HG02610 (cell line): ENCODE measurements around the gene ACSS1.

ENCODE experiments used
- ATAC-seq: cut with Tn5 transposase; IDR thresholded peaks from one replicate; pipeline ENCODE4 v1.9.1; 2021; ENCODE audit warnings: mild to moderate bottlenecking, moderate library complexity; ENCODE audit not compliant: unreplicated experiment

The ACSS1 gene

DNA sequence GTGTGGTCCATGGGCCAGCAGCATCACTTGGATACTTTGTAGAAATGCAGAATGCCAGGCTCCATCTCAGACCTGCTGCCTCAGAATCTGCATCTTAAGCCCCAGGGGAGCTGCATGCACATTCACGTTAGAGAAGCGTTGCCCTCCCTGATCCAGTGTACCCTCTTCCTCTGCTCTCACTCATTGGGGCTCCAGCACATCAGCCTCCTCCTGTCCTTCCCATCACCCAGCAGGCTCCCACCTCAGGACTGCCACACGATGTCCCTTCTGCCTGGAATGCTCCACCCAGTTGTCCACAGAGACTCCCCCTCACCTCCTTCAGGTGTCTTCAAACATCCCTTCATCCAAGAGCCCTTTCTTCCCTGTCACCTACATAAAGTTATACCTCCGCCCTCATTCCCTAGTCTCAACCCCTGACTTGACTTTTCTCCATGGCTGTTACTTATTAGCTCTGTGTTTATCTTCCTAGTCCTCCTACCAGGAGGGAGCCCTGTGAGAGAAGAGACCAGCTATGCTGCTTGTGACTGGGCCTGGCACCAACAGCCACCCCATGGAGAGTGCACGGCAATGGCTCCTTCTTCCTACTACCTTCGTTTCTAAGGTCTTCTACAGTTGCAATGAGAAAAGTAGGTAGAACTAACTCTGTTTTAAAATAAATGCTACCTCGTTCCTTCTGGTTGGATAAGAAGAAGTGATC, 3.3 kb upstream of the ACSS1 start:
- no peak for ATAC-seq

DNA sequence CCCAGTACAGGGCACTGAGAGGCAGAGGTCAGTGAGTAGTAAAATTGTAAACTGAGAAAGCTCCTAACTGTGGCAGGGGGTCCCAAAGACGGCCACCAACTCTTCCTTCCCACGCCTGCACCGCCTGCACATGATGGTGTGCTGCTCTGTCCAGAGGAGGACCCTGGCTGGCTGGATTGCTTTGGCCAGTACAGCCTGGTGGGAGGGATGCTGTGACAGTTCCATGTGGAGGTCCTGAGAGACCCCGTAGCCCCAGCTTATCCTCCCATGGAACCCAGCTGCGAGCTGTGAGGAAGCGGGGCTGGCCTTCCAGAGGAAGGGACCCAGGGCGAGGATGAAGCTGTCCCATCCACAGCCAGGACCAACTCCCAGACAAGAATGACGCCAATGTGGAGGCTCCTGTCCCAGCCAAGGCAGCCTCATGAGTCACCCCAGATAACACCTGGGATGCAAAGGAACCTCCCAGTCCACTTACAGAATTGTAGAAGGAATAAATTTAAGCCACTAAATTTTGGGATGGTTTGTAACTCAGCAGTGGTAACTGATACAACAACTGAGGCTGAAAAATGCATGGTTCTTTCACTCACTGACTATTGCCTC, 2.0 kb upstream of the ACSS1 start:
- no peak for ATAC-seq

DNA sequence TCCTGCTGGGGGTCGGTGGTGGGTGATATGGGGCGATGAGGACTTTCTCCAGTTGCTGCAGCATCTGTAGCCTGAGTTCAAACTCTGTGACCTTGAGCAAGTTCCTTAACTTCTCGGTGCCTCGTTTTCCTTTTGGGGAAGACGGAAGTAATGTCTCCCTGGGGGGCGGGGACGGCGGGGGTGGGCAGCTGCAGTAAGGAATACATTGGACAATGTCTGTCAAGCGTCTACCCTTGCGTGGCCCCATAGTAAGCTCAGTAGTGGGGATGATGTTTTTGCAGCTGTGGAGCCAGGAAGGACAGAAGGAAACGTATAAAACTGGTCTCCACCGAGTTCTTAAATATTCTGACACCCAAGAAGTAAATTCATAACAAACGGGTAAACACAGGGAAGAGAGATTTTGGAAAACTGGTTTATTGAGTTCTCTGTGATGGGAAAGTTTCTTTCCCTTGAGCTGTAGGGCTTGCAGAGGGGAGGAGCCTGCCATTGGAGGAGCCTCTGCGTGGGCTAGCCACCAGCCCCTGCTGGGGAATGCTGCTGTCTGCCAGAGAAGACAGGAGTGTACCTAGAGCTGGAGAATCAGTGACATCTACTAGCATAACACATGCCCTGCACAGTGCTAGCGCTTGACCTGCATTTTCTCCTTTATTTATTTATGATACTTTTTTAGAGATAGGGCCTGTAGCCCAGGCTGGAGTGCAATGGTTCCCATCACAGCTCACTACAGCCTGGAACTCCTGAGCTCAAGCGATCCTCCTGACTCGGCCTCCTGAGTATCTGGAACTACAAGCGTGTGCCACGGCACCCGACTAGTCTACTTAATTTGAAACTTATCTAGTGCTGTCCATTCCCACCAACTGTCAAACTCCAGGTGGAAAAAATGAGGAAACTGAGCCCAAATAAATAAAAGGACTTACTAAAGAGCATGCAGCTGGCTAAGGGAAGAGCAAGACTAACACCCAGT, 1.2 kb upstream of the ACSS1 start:
- no peak for ATAC-seq

DNA sequence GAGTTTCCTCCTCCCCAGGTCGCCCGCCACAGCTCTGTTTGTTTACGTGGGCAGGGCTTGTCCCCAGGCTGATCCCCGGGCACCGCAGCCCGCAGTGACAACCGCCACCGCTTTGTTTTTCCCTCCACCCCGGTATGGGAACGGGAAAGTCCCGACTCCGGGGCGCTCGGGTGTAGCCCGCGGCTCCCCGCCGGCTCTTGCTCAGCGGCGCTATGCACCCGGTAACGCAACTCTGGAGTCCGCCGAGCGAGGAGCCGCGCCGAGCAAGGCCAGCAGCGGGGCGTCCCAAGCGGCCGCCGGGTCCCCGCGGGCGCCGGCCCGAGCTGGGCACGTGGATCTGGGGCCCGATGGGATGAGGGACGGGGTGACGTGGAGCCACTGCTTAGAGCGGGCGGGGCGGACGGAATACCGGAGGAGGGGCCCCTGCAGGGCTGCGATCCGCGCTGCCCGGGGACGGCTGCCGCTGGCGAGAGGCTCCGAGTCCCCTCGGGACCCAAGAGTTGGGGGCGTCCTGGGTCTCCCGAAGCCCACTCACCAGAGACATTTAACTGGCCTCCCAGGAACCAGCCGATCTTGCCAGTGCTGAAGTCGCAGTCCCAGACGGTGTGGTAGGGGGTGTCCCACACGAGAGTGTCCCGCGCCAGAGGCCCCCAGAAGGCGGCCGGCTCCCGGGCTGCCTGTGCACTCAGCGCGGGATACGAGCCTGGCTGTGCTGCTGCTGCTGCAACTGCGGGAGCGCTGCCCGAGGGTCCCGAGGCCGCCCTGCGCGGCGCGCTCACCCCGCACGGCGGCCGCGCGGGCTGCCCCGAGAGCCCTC, 497 bp downstream of the ACSS1 start:
- ATAC-seq, result peak; percentile 41

DNA sequence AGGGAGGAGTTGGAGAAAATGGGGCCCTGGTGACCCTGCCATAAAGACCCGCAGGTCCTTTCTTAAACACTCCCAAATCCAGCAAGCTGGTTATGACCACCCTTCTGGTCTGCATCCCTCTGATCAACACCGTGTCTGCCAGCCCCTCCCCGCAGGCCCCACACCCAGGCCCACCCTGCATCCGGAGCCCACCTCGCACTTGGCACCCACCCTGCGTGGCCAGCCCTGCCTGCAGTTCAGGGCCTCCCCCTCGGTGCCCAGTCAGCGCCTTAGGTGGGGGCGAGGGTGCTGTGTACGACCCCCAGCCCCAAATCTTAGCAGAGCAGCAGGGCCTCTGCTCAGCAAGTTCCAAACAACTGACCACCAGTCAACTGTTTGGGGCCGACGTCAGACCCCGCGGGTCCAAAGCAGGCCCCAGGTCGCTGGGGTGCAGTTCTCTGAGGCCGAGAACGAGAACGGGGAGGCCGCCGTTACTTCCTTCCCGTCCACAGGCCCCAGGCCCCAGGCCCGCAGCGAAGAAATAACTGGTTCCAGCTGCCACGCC, 1.2 kb downstream of the ACSS1 start:
- no peak for ATAC-seq

DNA sequence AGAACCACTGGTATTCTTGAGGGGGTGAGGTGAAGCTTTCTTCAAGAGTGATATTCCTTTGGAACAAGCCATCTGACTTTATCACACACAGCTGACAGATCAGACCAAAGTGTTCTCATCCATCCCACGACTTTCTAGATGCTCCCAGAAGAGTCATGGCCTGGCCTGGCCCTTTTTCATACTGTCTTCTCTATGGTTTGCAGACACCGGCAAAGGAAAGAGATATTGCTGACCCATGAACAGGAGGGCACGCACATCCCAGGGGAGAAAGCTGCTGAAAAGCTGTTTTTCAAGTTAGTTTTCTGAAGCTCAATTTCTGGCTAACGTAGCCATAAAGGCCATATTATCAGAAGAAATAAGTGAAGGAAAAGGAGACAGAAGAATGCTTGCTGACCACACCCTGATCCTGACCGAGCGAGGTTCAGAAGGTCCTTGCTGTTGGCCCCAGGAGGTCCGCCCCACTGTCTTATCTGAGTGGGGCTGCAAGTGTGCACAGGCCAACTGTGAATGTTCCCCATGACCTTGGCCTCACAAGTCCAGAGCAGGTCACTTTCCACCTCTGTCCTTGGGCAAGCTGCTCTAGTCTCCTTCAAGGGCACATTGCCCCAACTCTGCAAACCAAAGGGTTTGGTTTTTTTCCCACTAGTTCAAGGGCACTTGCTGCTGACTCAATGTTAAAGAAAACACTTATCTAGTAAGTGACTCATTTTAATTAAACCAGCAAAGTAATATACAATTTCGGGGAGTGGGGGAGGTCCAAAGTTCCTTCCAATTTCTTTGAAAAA, 2.0 kb downstream of the ACSS1 start:
- no peak for ATAC-seq

GRCh38 chr20:25054995-25055629, 2.8 kb downstream of the ACSS1 start:
- no peak for ATAC-seq

DNA sequence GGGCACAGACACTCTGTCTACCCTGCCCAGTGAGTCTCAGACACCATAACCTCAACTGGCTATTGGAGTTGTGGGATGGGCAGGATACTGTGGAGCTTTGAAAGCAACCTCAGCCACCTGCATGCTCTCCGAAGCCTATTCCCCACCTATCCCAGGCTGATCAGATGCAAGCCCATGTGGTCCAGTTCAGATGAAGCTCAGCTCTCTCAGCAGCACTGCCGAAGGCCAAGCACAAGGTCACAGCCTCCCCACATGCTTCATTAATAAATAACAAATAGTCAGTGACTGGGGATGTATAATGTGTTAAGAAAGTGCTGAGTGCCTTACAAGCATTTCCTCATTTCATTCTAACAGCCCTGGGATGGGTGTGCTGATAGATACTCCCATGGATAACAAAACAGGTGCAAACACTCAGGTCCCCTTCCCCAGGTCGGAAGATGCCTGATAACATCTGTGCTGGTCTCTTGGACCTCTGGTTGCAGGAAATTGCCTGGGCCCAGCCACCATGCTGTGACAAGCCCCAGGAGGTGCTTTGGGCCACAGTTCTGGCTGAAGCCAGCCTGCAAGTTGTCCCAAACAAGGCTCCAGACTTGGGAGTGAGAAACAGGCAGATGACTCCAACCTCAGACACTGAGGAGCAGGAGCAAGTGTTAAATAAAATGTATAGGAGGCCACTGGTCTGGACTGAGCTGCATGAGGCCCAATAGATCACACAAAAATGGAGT, 3.7 kb downstream of the ACSS1 start:
- no peak for ATAC-seq

DNA sequence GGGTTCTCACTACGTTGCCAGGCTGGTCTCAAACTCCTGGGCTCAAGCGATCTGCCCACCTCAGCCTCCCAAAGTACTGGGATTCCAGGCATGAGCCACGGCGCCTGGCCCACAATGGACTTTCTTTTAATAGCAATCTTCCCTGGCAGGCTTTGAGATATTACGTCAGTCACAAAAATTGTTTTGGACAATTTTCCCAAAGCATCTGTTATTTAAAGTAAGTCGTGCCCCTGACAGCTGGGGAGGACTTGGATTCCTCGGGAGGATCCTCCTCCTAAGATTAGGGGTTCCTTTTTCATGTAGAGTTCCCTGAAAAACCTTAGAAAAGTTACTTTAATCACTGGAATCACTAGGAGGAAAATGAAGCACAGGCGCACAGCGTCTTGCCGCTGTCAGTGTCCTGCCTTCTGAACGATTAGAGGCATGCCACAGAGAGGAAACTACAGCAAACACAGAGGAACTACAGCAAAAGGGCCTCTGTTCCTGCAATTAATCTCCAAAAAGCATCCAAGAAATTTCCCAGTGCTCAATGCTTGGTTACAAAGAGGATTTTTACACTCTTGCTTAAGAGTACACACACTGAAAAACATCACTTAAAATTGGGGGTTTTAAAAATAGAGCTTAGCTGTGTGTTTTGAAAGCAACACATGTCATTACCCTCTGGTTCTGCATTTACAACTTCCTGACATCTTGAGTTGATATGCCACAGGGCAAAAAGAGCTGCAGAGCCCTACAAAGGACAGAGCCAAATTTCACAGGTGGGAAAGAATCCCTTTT, 4.5 kb downstream of the ACSS1 start:
- ATAC-seq, result no peak

DNA sequence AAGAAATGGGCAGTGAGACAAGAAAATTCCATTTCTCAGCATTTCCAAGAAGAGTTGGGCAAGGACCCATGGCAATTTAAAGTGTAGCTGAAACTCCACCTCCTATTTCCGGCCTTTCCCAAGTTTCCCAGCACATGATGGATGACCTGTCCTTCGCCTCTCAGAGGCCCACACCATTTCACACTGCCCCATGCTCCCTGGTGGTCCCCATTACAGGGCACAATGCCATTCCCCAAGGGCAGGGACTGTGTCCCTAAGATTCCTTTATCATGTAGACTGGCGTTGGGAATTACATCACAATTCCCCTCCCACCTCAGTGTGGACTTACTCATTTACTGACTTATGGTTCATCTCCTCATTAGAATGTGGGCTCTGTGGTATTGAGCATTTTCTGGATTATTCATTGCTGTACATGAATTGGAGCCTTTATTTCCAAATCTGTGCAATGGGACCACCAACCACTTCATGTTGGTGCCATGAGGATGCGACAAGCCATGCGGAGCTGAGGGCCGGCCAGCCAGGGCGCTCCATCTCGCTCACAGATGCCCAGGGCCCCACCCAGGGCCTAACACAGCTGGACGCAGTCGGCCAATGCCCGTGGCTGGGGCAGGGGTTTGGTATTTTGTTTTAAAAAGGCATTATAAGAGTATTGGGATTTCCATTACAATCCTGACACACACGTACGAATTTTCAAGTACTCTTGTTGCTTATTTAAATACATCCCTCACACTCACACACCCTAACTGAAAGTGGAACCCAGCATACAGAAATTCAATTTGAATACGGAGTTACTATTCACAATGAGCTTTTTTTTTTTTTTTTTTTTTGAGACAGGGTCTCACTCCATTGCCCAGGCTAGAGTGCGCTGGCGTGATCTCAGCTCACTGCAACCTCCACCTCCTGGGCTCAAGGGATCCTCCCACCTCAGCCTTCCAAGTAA, 5.4 kb downstream of the ACSS1 start:
- ATAC-seq, result no peak

GRCh38 chr20:25051386-25052155, 6.4 kb downstream of the ACSS1 start:
- ATAC-seq, result no peak

- ATAC-seq, result no peak
These were observed 7.2 kb downstream of the ACSS1 start for GRCh38 chr20:25050501-25051350.

DNA sequence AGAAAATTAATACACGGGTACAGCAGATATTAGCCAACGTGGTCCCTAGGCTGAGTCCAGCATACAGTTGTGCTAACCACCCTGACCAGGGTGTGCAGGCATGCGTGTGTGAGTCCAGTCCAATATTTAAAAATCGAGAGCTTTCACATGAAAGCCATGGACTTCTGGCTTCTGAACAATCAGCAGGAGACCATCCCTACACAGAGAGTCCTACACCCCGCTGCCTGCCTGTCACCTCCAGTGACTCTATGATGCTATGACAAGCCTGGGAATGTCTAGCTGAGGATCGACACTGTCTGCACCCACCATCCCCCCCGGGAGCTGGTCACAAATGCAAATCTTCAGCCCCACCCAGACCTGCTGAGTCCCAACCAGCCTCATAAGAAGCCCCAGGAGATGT, 7.9 kb downstream of the ACSS1 start:
- no peak for ATAC-seq

DNA sequence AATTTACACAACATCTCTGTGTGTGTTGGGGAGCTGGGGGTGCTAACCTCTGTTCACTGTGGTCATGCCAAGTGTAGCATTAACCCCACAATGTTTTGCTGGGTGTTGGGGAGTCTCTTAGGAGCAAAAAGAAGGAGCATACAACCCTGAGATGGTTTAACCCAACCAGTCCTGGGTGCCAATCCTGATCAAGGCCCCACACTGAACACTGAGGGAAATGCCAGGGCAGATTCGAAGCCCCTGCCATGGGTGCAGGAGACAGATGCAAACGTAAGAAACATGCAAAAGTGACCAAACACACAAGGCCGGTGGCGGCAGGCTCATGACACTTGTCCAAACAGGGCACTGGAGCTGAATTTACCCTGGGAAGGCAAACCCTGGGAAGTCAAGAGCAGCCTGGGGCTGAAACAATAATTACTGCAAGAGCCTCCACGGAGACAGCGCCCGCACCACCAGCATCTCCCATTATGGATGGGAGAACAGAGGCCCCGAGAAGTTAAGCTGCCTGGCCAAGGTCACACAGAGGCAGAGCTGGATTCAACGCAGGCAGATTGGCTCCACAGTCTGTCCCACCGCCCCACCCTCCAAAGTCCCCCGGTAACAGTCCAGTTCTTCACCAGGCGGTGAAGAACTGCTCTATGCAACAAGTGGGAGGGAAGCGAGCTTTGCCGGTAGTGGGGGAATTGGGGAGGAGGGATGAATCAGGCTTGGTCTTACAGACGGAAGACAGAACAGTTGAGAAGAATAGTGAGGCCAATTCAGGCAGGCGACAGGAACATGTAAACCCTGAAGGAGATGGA, 8.5 kb downstream of the ACSS1 start:
- ATAC-seq, result no peak
